Memory B cell (primary cell): ENCODE data around the gene NFIB.

ENCODE experiments used
- ATAC-seq: fragments of 150-1000 bp; cut with Tn5 transposase; 2 replicates; pipeline ENCODE4 v1.10.0; 2021; ENCODE audit warnings: low read depth, mild to moderate bottlenecking, moderate library complexity
- DNase-seq, 2 donors: peaks; one replicate each; pipeline ENCODE4 v3.0.0; 2022; ENCODE audit warnings: low spot score in 2 of 2
- H3K27ac Mint-ChIP-seq: one replicate; pipeline ENCODE4 v1.8.0; 2022; ENCODE audit warnings: mild to moderate bottlenecking, moderate library complexity, mixed read lengths
- H3K27me3 Mint-ChIP-seq: one replicate; pipeline ENCODE4 v1.8.0; 2022; ENCODE audit warnings: mixed read lengths
- H3K36me3 Mint-ChIP-seq: one replicate; pipeline ENCODE4 v1.8.0; 2022; ENCODE audit warnings: mild to moderate bottlenecking, mixed read lengths
- H3K4me1 Mint-ChIP-seq: one replicate; pipeline ENCODE4 v1.8.0; 2022; ENCODE audit warnings: mixed read lengths
- H3K4me3 Mint-ChIP-seq: one replicate; pipeline ENCODE4 v1.8.0; 2022; ENCODE audit warnings: mild to moderate bottlenecking, moderate library complexity, mixed read lengths
- H3K9me3 Mint-ChIP-seq: one replicate; pipeline ENCODE4 v1.8.0; 2022; ENCODE audit warnings: mixed read lengths

The NFIB gene

GRCh38 chr9:14320271-14321181 lies 6.6 kb upstream of the NFIB start:
- Mint-ChIP-seq H3K27me3 (peaks cover 18% of the 10 kb centered on the region), H3K9me3 (no peaks in the 10 kb centered on the region), H3K4me3 (peak overlapping the region; percentile 54), H3K27ac (no peak overlapping the region), H3K4me1 (peaks cover 16% of the 10 kb centered on the region), H3K36me3 (peaks cover 4% of the 10 kb centered on the region)
- ATAC-seq (no peak), DNase-seq (no peak)

DNA sequence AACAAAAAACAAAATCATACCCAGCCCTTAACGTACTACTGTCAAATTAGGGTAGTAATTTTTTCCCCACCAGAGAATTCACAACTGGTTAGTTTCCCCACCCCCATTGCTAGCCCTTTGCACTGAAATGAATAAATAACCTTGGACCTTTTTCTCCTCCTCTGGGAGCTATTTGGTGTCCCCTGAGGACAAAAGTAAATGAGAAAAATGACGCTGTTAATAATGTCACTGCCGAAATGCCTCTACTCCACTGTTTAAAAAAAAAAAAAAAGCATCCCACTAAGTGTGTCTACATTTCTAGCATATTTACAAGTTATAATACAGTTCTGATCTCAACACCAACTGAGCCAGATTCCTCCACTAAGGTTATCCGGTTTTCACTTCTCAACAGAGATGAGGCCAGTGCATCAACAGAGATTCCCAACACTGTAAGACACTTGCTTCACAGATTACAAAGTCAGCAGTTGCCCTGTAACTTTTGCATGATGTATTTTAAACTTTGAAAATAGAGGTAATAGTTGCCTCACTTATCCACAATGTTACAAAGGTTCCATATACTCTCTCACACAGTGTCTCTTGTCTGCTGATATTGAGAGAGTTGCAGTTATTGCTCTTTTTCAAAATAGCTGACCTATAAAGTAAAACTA lies 5.1 kb upstream of the NFIB start:
- peaks cover 4% of the 10 kb centered on the region for H3K36me3 Mint-ChIP-seq
- no peak for ATAC-seq
- H3K4me3 Mint-ChIP-seq, result no peak overlapping the region
- no peaks in the 10 kb centered on the region for H3K9me3 Mint-ChIP-seq
- H3K4me1 Mint-ChIP-seq, result peaks cover 19% of the 10 kb centered on the region
- no peak overlapping the region for H3K27ac Mint-ChIP-seq
- no peak for DNase-seq
- H3K27me3 Mint-ChIP-seq, result peaks cover 22% of the 10 kb centered on the region

DNA sequence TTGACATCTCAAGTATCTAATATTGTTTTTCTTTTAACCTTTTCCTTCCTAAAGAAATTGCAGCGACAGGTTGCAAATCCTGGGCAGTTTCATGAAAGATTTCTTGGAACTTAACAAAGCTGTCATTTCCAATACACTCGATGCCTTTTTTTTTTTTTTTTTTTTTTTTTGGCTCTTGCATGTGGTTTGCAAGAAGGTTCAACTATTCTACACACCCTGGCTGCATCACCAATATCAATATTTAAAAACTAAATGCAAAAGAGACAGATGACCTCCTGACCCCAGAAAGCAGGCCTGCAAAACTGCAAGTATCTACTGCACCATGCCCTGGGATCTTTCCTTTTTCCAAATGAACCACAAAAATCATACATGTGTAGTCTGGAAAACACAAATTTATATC lies 4.4 kb upstream of the NFIB start:
- H3K27me3 Mint-ChIP-seq, result peaks cover 26% of the 10 kb centered on the region
- no peak overlapping the region for H3K4me3 Mint-ChIP-seq

DNA sequence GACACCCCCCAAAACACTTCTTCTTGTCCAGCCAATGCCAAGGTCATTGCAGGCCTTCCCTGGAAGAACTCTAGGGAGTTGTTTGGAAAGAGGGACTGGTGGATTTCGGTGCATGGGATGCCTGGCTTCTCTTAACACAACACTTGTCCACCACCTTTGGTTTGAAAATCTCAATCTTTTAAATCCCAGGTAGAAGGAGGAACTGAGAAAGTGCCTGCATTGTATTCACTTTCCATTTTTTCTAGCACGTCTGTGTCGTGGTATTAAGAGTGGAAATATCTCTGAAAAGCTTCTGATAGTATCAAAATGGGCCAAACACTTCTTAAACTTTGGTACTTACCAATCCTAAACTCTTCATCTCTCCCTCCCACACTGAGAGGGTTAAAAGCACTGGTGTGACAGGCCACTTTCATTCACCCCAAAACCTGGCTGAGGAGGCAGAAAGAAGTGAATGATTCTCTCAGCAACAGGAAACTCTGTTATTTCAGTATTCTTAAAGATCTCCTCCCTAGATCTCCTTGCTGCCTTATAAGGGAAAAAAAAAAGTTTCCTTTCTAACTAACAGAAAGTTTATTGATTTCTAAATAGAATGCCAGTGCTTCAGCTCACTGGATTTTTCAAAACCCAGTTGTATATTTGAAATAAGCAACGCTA lies 3.9 kb upstream of the NFIB start:
- no peak for DNase-seq
- peaks cover 24% of the 10 kb centered on the region for H3K27me3 Mint-ChIP-seq
- no peak overlapping the region for H3K27ac Mint-ChIP-seq
- no peaks in the 10 kb centered on the region for H3K9me3 Mint-ChIP-seq
- peaks cover 18% of the 10 kb centered on the region for H3K4me1 Mint-ChIP-seq
- peaks cover 4% of the 10 kb centered on the region for H3K36me3 Mint-ChIP-seq
- no peak overlapping the region for H3K4me3 Mint-ChIP-seq
- no peak for ATAC-seq

More for the DNA sequence above, 4.4 kb upstream of the NFIB start:
- Mint-ChIP-seq H3K9me3 (no peaks in the 10 kb centered on the region), H3K4me1 (peaks cover 22% of the 10 kb centered on the region), H3K36me3 (peaks cover 4% of the 10 kb centered on the region), H3K27ac (no peak overlapping the region)
- DNase-seq, result no peak
- no peak for ATAC-seq

- Mint-ChIP-seq H3K27ac (no peak overlapping the region), H3K27me3 (peaks cover 26% of the 10 kb centered on the region), H3K9me3 (no peaks in the 10 kb centered on the region), H3K4me3 (peak overlapping the region; percentile 38), H3K4me1 (peaks cover 15% of the 10 kb centered on the region), H3K36me3 (peaks cover 4% of the 10 kb centered on the region)
- ATAC-seq, result no peak
- DNase-seq, result no peak
Observed at GRCh38 chr9:14316602-14317300, 2.8 kb upstream of the NFIB start.

DNA sequence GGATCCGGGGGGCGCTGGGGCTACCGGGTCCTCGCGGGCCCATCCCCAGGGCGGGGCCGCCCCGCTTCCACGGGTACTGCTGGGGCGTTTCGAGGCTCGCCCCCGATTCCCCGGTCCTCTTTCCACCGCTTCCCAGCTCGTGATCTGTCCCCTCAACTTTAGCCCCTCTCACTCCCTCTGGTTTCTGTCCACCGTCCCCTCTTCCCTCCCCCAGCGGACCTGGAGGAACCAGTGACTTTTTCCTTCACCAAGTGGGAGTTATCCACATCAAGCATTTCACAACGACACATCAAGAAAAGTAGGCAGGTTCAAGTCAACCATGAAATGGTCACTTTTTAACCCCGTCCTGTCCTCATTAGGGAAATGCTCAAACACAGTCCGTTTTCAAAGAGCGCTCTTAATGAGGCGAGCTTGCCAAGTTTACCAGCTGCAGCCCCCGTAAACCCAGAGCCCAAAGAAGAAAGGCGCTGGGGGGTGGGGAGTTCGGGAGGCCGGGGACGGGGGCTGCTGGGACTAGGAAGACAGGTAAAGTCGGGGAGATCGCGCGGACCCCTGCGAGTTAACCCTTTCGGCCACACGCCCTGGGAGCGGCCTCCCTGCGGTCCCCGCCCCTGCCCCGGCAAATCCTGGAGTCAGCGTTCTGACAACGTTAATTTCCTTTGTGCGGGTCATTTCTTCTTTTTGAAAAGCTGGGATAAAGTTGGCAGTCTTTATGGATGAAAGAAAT lies 2.1 kb upstream of the NFIB start:
- peaks cover 4% of the 10 kb centered on the region for H3K36me3 Mint-ChIP-seq
- peak overlapping the region; percentile 86 for H3K27ac Mint-ChIP-seq

DNA sequence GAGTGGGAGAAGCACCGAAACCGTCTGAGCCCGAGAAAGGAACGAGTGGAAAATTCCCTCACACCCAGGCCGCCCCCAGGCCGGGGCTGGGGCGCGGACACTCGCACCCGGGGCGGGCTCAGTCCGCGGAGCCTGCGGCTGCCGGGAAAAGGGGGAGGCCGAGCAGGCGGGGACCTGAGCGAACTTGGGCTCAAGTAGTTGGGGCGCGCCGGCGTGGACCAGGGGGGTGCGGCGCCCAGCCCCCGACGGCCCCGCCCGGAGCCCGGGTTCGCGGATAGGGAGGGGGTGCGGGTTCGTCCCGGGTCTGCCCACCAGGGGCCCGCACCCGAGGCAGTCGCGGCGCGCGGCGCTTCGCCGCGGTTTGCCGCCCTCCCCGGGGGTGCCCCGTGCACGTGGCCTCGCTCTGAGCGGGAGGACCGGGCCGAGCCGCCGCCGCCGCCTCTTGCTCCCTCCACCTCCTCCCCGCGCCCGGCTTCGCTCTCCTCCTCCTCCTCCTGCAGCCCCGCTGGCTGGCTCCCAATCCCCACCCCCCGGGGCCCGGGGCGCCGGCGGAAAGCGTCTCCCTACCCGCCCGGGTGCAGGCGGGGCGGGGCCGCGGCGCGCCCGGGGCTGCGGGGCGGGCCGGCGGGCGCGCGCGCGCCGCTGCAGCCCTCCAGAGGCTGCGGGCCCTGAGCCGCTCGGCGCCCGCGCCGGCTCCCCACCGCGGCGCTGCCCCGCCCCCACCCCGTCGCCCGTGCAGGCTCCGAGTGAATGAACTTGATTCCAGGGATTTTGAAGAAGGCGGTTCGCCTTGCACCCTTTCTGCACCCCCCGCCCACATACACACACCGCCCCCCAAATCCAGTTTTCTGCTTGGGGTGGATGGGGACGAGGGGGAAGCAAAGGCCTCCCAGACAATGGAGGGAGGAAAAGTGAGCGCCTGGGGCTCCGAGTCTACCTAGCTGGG lies 1.3 kb upstream of the NFIB start:
- H3K4me1 Mint-ChIP-seq, result peaks cover 12% of the 10 kb centered on the region
- peaks cover 23% of the 10 kb centered on the region for H3K27me3 Mint-ChIP-seq
- no peaks in the 10 kb centered on the region for H3K9me3 Mint-ChIP-seq
- H3K27ac Mint-ChIP-seq, result peak overlapping the region; percentile 86
- ATAC-seq, result peak; percentile 46
- H3K4me3 Mint-ChIP-seq, result peak overlapping the region; percentile 80
- peaks cover 2% of the 10 kb centered on the region for H3K36me3 Mint-ChIP-seq
- DNase-seq, result peak in 1 of 2 donors; percentile 23

More for the DNA sequence above, 2.1 kb upstream of the NFIB start:
- peaks cover 14% of the 10 kb centered on the region for H3K4me1 Mint-ChIP-seq
- H3K27me3 Mint-ChIP-seq, result peaks cover 25% of the 10 kb centered on the region
- no peaks in the 10 kb centered on the region for H3K9me3 Mint-ChIP-seq
- DNase-seq, result no peak
- H3K4me3 Mint-ChIP-seq, result peak overlapping the region; percentile 86
- ATAC-seq, result no peak

DNA sequence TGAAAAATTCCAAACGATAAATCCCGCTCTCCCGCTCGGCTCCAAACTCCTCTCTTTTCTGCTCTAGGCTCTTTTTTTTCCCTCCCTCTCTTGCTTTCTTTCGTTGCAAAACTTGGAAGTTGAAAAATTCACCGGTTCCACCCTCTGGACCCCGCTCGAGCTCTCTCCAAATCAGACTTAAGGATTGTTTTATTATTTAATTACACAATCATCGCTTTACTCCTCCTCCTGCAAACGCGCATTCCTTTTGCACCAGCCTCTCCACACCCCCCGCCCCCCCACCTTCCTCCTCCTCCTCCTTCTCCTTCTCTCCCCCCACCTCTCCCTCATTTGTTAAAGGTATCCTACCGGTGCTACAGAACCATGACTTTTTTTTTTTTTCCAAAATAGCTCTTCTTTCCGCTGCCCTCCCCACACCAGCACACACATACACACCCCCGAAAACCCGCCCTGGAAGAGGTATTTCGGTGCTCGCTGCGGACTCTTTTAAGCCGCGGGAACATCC lies 535 bp upstream of the NFIB start:
- Mint-ChIP-seq H3K9me3 (no peaks in the 10 kb centered on the region), H3K27ac (no peak overlapping the region), H3K4me1 (peaks cover 12% of the 10 kb centered on the region), H3K36me3 (peaks cover 2% of the 10 kb centered on the region), H3K27me3 (peaks cover 23% of the 10 kb centered on the region), H3K4me3 (peak overlapping the region; percentile 80)
- ATAC-seq (no peak), DNase-seq (peak in 1 of 2 donors; percentile 10)

- Mint-ChIP-seq H3K4me1 (peaks cover 12% of the 10 kb centered on the region), H3K27ac (no peak overlapping the region), H3K36me3 (peaks cover 2% of the 10 kb centered on the region), H3K27me3 (peaks cover 27% of the 10 kb centered on the region), H3K4me3 (peak overlapping the region; percentile 85), H3K9me3 (no peaks in the 10 kb centered on the region)
- peak in 1 of 2 donors; percentile 14 for DNase-seq
- ATAC-seq, result no peak
Observed at GRCh38 chr9:14313378-14313940, 482 bp downstream of the NFIB start.

- H3K4me1 Mint-ChIP-seq, result peaks cover 12% of the 10 kb centered on the region
- H3K27me3 Mint-ChIP-seq, result peaks cover 31% of the 10 kb centered on the region
- peak overlapping the region; percentile 85 for H3K4me3 Mint-ChIP-seq
- H3K9me3 Mint-ChIP-seq, result no peaks in the 10 kb centered on the region
- H3K36me3 Mint-ChIP-seq, result peaks cover 2% of the 10 kb centered on the region
- peak in 1 of 2 donors; percentile 13 for DNase-seq
- no peak for ATAC-seq
- H3K27ac Mint-ChIP-seq, result no peak overlapping the region
Observed at GRCh38 chr9:14312719-14313377, 1.1 kb downstream of the NFIB start.

DNA sequence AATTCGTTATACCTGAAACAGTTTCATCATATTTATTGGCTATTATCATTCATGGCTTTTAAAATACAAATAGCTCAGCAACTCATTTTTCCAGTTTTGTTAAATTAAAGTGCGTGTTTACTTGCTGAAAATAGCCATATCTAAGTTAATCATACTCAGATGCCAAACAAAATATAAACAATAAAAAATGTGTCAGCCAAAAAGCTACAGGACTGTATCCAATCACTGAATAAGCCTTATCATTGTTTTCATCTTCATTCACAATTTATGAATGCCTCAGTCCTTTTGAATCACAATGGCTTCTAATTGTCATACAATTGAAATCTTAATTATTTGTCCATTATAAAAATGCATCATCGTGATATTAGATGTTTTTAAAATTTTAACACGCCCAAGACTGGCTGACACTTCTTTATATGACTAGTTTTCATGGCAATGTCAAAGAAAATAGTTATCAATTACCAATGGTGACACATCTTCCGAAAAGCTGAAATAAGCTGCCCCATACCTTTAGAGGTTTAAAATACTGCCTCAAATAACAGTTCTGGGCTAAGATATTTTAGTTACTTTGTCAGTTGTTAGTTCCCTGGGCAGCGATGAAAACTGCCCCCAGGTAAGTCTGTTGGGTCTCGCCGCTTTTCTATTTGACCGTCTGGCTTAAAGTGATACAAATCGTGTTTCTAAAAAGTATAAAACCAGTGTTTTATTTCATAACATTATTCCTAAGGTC lies 1.8 kb downstream of the NFIB start:
- peaks cover 31% of the 10 kb centered on the region for H3K27me3 Mint-ChIP-seq
- ATAC-seq (no peak), DNase-seq (no peak)
- H3K36me3 Mint-ChIP-seq, result peaks cover 2% of the 10 kb centered on the region
- H3K4me1 Mint-ChIP-seq, result peaks cover 10% of the 10 kb centered on the region
- H3K4me3 Mint-ChIP-seq, result peak overlapping the region; percentile 21
- no peaks in the 10 kb centered on the region for H3K9me3 Mint-ChIP-seq
- H3K27ac Mint-ChIP-seq, result no peak overlapping the region
